ENCODE data around the gene ACVR2B. TPM values are rescaled to one million over a fixed set of nuclear protein-coding genes. Genes with fewer than 3 reads are reported as not detected.

The ACVR2B gene
- total and polyA plus RNA-seq, 7 donors: 0.59 to 11.9 (median 3.4) TPM

- H3K4me3 ChIP-seq: no peak overlapping the region
- intact Hi-C loops (cut with DNase I): no loop called here
- TF ChIP-seq CTCF (IDR thresholded peaks at IDR 0.05): no peak
- H3K27me3 ChIP-seq (ENCODE audit: insufficient read depth in 3 of 3, low read length in 2 of 3): no peaks in the 10 kb centered on the region
- DNase-seq (no peak), ATAC-seq (peak in 3 of 4 donors; percentile 38 to 62 (median 44))
- H3K9me3 ChIP-seq: no peaks in the 10 kb centered on the region
- H3K4me1 ChIP-seq: peaks cover 54% of the 10 kb centered on the region
- no peaks in the 10 kb centered on the region for H3K36me3 ChIP-seq (ENCODE audit: insufficient read depth in 1 of 2, low read depth in 1 of 2)
- 14 to 42% (median 23%) methylated on average over 1 of the region's 1 CpG for WGBS, 3 donors
- peak overlapping the region; percentile 23 for H3K27ac ChIP-seq
Measured at GRCh38 chr3:38468765-38469164, 15.1 kb downstream of the ACVR2B start.

- intact Hi-C loops (cut with DNase I): loop anchor here (10.0 kb wide), 3 partner anchors 75 to 345 kb away; no protein-coding TSS in a partner anchor
- 94 to 98% (median 96%) methylated on average over 1 of the region's 1 CpG for WGBS, 3 donors
- ATAC-seq (no peak), DNase-seq (no peak)
- Histone ChIP-seq H3K9me3 (no peaks in the 10 kb centered on the region), H3K4me1 (peaks cover 52% of the 10 kb centered on the region), H3K36me3 (ENCODE audit: insufficient read depth in 1 of 2, low read depth in 1 of 2) (no peaks in the 10 kb centered on the region), H3K4me3 (no peak overlapping the region), H3K27me3 (ENCODE audit: insufficient read depth in 3 of 3, low read length in 2 of 3) (no peaks in the 10 kb centered on the region), H3K27ac (no peak overlapping the region)
- no peak for TF ChIP-seq CTCF (IDR thresholded peaks at IDR 0.05)
Measured at GRCh38 chr3:38469852-38470251, 16.2 kb downstream of the ACVR2B start.

GRCh38 chr3:38471260-38471857 lies 17.7 kb downstream of the ACVR2B start:
- no peak for TF ChIP-seq CTCF (IDR thresholded peaks at IDR 0.05)
- intact Hi-C loops (cut with DNase I): loop anchor here (10.0 kb wide), 3 partner anchors 77 to 347 kb away; no protein-coding TSS in a partner anchor
- H3K4me3 ChIP-seq: no peak overlapping the region
- H3K27me3 ChIP-seq (ENCODE audit: insufficient read depth in 3 of 3, low read length in 2 of 3): no peaks in the 10 kb centered on the region
- no peaks in the 10 kb centered on the region for H3K36me3 ChIP-seq (ENCODE audit: insufficient read depth in 1 of 2, low read depth in 1 of 2)
- peaks cover 48% of the 10 kb centered on the region for H3K4me1 ChIP-seq
- 55 to 78% (median 75%) methylated on average over 3 of the region's 3 CpGs for WGBS, 3 donors
- no peak overlapping the region for H3K27ac ChIP-seq
- no peak for DNase-seq
- ATAC-seq: peak in 3 of 4 donors; percentile 37 to 69 (median 63)
- no peaks in the 10 kb centered on the region for H3K9me3 ChIP-seq

- Histone ChIP-seq H3K27me3 (ENCODE audit: insufficient read depth in 3 of 3, low read length in 2 of 3) (no peaks in the 10 kb centered on the region), H3K27ac (no peak overlapping the region), H3K4me3 (no peak overlapping the region), H3K4me1 (peaks cover 50% of the 10 kb centered on the region), H3K36me3 (ENCODE audit: insufficient read depth in 1 of 2, low read depth in 1 of 2) (peaks cover 0 to 1% of the 10 kb centered on the region in 2 donors), H3K9me3 (no peaks in the 10 kb centered on the region)
- intact Hi-C loops (cut with DNase I): loop anchor here (10.0 kb wide), 3 partner anchors 78 to 348 kb away; no protein-coding TSS in a partner anchor
- ATAC-seq (peak in 2 of 4 donors; percentile 47 to 50), DNase-seq (no peak)
- WGBS, 3 donors: 84 to 100% (median 93%) methylated on average over 1 of the region's 1 CpG
- no peak for TF ChIP-seq CTCF (IDR thresholded peaks at IDR 0.05)
Measured at GRCh38 chr3:38472342-38472741, 18.7 kb downstream of the ACVR2B start.

Data from psoas muscle (tissue), 8 donors.